Measurements from ENCODE around the gene SCN5A. TPM values are rescaled to one million over a fixed set of nuclear protein-coding genes. Genes with fewer than 3 reads are reported as not detected.

Gene SCN5A
- total and polyA plus RNA-seq, 2 of the 8 experiments (the other 6 are each of a cell fraction or from before 2014, with no cell fraction given), result 4.8 to 11.4 TPM

GRCh38 chr3:38565339-38566214 is 83.9 kb downstream of the SCN5A start (continued):
- no peak for TF ChIP-seq GABPA (IDR thresholded peaks at IDR 0.05; ENCODE audit: borderline replicate concordance, insufficient read depth, low read length)
